ENCODE measurements around the gene BTBD10. TPM values are rescaled to one million over a fixed set of nuclear protein-coding genes. Genes with fewer than 3 reads are reported as not detected.
"Not testable (repeated sequence)": the region's sequence is repeated elsewhere in the genome, so short reads cannot be mapped to it uniquely, and the experiment has no call there.

Gene BTBD10
- total RNA-seq, 1 experiment from 2014 or later, result 27.7 TPM

GRCh38 chr11:13427440-13427839, 35.6 kb downstream of the BTBD10 start:
- no peak overlapping the region for H3K4me3 ChIP-seq (ENCODE audit: insufficient read depth, low read depth, low read length)
- no peak for DNase-seq
- no peaks in the 10 kb centered on the region for H3K36me3 ChIP-seq (replicated peaks; ENCODE audit: control insufficient read depth, insufficient read depth, low read length)
- no peaks in the 10 kb centered on the region for H3K27me3 ChIP-seq (ENCODE audit: control insufficient read depth, insufficient read depth, low read length)

- no peaks in the 10 kb centered on the region for H3K36me3 ChIP-seq (replicated peaks; ENCODE audit: control insufficient read depth, insufficient read depth, low read length)
- no peaks in the 10 kb centered on the region for H3K27me3 ChIP-seq (ENCODE audit: control insufficient read depth, insufficient read depth, low read length)
- no peak for DNase-seq
- no peak overlapping the region for H3K4me3 ChIP-seq (ENCODE audit: insufficient read depth, low read depth, low read length)
These were observed 39.6 kb downstream of the BTBD10 start for GRCh38 chr11:13423372-13423771.

- Histone ChIP-seq H3K4me3 (ENCODE audit: insufficient read depth, low read depth, low read length) (no peak overlapping the region), H3K27me3 (ENCODE audit: control insufficient read depth, insufficient read depth, low read length) (no peaks in the 10 kb centered on the region), H3K36me3 (replicated peaks; ENCODE audit: control insufficient read depth, insufficient read depth, low read length) (no peaks in the 10 kb centered on the region)
- DNase-seq, result no peak
These were observed 41.5 kb downstream of the BTBD10 start for GRCh38 chr11:13421561-13421960.

- H3K27me3 ChIP-seq (ENCODE audit: control insufficient read depth, insufficient read depth, low read length), result no peaks in the 10 kb centered on the region
- DNase-seq, result no peak
- H3K4me3 ChIP-seq (ENCODE audit: insufficient read depth, low read depth, low read length), result no peak overlapping the region
- peaks cover 2% of the 10 kb centered on the region; the same call in 1 of the 2 replicates for H3K36me3 ChIP-seq (replicated peaks; ENCODE audit: control insufficient read depth, insufficient read depth, low read length)
These were observed 47.8 kb downstream of the BTBD10 start for GRCh38 chr11:13415201-13415600.

GRCh38 chr11:13405220-13405619, 57.8 kb downstream of the BTBD10 start:
- no peaks in the 10 kb centered on the region for H3K27me3 ChIP-seq (ENCODE audit: control insufficient read depth, insufficient read depth, low read length)
- no peak for DNase-seq
- H3K4me3 ChIP-seq (ENCODE audit: insufficient read depth, low read depth, low read length), result no peak overlapping the region
- peaks cover 2% of the 10 kb centered on the region; the same call in 1 of the 2 replicates for H3K36me3 ChIP-seq (replicated peaks; ENCODE audit: control insufficient read depth, insufficient read depth, low read length)

- DNase-seq; H3K36me3 ChIP-seq (replicated peaks; ENCODE audit: control insufficient read depth, insufficient read depth, low read length); H3K4me3 ChIP-seq (ENCODE audit: insufficient read depth, low read depth, low read length); H3K27me3 ChIP-seq (ENCODE audit: control insufficient read depth, insufficient read depth, low read length): not testable (repeated sequence)
These were observed 64.7 kb downstream of the BTBD10 start for GRCh38 chr11:13398335-13398734.

GRCh38 chr11:13391217-13391616, 71.8 kb downstream of the BTBD10 start:
- Histone ChIP-seq H3K36me3 (replicated peaks; ENCODE audit: control insufficient read depth, insufficient read depth, low read length) (peaks cover 4% of the 10 kb centered on the region), H3K27me3 (ENCODE audit: control insufficient read depth, insufficient read depth, low read length) (no peaks in the 10 kb centered on the region), H3K4me3 (ENCODE audit: insufficient read depth, low read depth, low read length) (no peak overlapping the region)
- DNase-seq, result no peak

- no peaks in the 10 kb centered on the region for H3K27me3 ChIP-seq (ENCODE audit: control insufficient read depth, insufficient read depth, low read length)
- no peak overlapping the region for H3K4me3 ChIP-seq (ENCODE audit: insufficient read depth, low read depth, low read length)
- DNase-seq, result no peak
- peaks cover 4% of the 10 kb centered on the region for H3K36me3 ChIP-seq (replicated peaks; ENCODE audit: control insufficient read depth, insufficient read depth, low read length)
These were observed 74.3 kb downstream of the BTBD10 start for GRCh38 chr11:13388741-13389140.

GRCh38 chr11:13386567-13386966, 76.5 kb downstream of the BTBD10 start:
- H3K36me3 ChIP-seq (replicated peaks; ENCODE audit: control insufficient read depth, insufficient read depth, low read length), result peaks cover 4% of the 10 kb centered on the region
- H3K4me3 ChIP-seq (ENCODE audit: insufficient read depth, low read depth, low read length), result no peak overlapping the region
- DNase-seq, result no peak

GRCh38 chr11:13384908-13385640, 77.9 kb downstream of the BTBD10 start:
- Histone ChIP-seq H3K36me3 (replicated peaks; ENCODE audit: control insufficient read depth, insufficient read depth, low read length) (peaks cover 4% of the 10 kb centered on the region), H3K4me3 (ENCODE audit: insufficient read depth, low read depth, low read length) (no peak overlapping the region), H3K27me3 (ENCODE audit: control insufficient read depth, insufficient read depth, low read length) (no peaks in the 10 kb centered on the region)
- DNase-seq, result peak; percentile 54

More at GRCh38 chr11:13386567-13386966, 76.5 kb downstream of the BTBD10 start:
- H3K27me3 ChIP-seq (ENCODE audit: control insufficient read depth, insufficient read depth, low read length), result no peaks in the 10 kb centered on the region

- DNase-seq, result no peak
- no peak overlapping the region for H3K4me3 ChIP-seq (ENCODE audit: insufficient read depth, low read depth, low read length)
- H3K27me3 ChIP-seq (ENCODE audit: control insufficient read depth, insufficient read depth, low read length), result no peaks in the 10 kb centered on the region
- no peaks in the 10 kb centered on the region for H3K36me3 ChIP-seq (replicated peaks; ENCODE audit: control insufficient read depth, insufficient read depth, low read length)
These were observed 80.3 kb downstream of the BTBD10 start for GRCh38 chr11:13382751-13383150.

GRCh38 chr11:13380731-13381130, 82.3 kb downstream of the BTBD10 start:
- Histone ChIP-seq H3K27me3 (ENCODE audit: control insufficient read depth, insufficient read depth, low read length) (no peaks in the 10 kb centered on the region), H3K36me3 (replicated peaks; ENCODE audit: control insufficient read depth, insufficient read depth, low read length) (no peaks in the 10 kb centered on the region), H3K4me3 (ENCODE audit: insufficient read depth, low read depth, low read length) (no peak overlapping the region)
- no peak for DNase-seq

GRCh38 chr11:13378316-13378715, 84.7 kb downstream of the BTBD10 start:
- Histone ChIP-seq H3K4me3 (ENCODE audit: insufficient read depth, low read depth, low read length) (no peak overlapping the region), H3K27me3 (ENCODE audit: control insufficient read depth, insufficient read depth, low read length) (no peaks in the 10 kb centered on the region), H3K36me3 (replicated peaks; ENCODE audit: control insufficient read depth, insufficient read depth, low read length) (no peaks in the 10 kb centered on the region)
- DNase-seq, result no peak

GRCh38 chr11:13376838-13377237, 86.2 kb downstream of the BTBD10 start:
- Histone ChIP-seq H3K4me3 (ENCODE audit: insufficient read depth, low read depth, low read length) (no peak overlapping the region), H3K27me3 (ENCODE audit: control insufficient read depth, insufficient read depth, low read length) (no peaks in the 10 kb centered on the region), H3K36me3 (replicated peaks; ENCODE audit: control insufficient read depth, insufficient read depth, low read length) (no peaks in the 10 kb centered on the region)
- DNase-seq, result no peak

- no peaks in the 10 kb centered on the region for H3K27me3 ChIP-seq (ENCODE audit: control insufficient read depth, insufficient read depth, low read length)
- no peak for DNase-seq
- H3K4me3 ChIP-seq (ENCODE audit: insufficient read depth, low read depth, low read length), result no peak overlapping the region
- H3K36me3 ChIP-seq (replicated peaks; ENCODE audit: control insufficient read depth, insufficient read depth, low read length), result no peaks in the 10 kb centered on the region
These were observed 86.6 kb downstream of the BTBD10 start for GRCh38 chr11:13376402-13376801.

GRCh38 chr11:13375798-13376197, 87.2 kb downstream of the BTBD10 start:
- DNase-seq, result no peak
- Histone ChIP-seq H3K27me3 (ENCODE audit: control insufficient read depth, insufficient read depth, low read length) (no peaks in the 10 kb centered on the region), H3K36me3 (replicated peaks; ENCODE audit: control insufficient read depth, insufficient read depth, low read length) (no peaks in the 10 kb centered on the region), H3K4me3 (ENCODE audit: insufficient read depth, low read depth, low read length) (no peak overlapping the region)
